Measurements from ENCODE around the gene MAZ. TPM values are rescaled to one million over a fixed set of nuclear protein-coding genes. Genes with fewer than 3 reads are reported as not detected.

Gene MAZ
- total and polyA plus RNA-seq, 2 donors (not counting 3 experiments of a cell fraction or from before 2014, with no cell fraction given), result 165 to 311 TPM

Small RNA genes lying within 50 kb of the gene (small RNA-seq; reads per million reads assigned to genes)
- gene AC009133.6 (ENCODE audit: insufficient read depth, insufficient read length, low read depth, low replicate concordance) (not detected), gene AC120114.4 (ENCODE audit: insufficient read depth, insufficient read length, low read depth, low replicate concordance) (not detected)

Other genes starting within 250 kb of the MAZ start
- gene SPN, start 143.3 kb upstream of the MAZ start, total RNA-seq, result not detected in 2 replicates
- not detected in 2 replicates for gene SPN, start 143.3 kb upstream of the MAZ start, polyA plus RNA-seq
- 0.28 and 0.44 TPM in 2 replicates for gene QPRT, start 127.3 kb upstream of the MAZ start, total RNA-seq
- gene QPRT, start 127.3 kb upstream of the MAZ start, polyA plus RNA-seq, result 0.40 and 0.41 TPM in 2 replicates
- gene C16orf54, start 60.5 kb upstream of the MAZ start, total RNA-seq, result not detected in 2 replicates
- not detected in 2 replicates for gene C16orf54, start 60.5 kb upstream of the MAZ start, polyA plus RNA-seq
- gene ZG16, start 28.3 kb upstream of the MAZ start, total RNA-seq, result not detected in 2 replicates
- gene ZG16, start 28.3 kb upstream of the MAZ start, polyA plus RNA-seq, result not detected in 2 replicates
- 82.3 and 90.0 TPM in 2 replicates for gene KIF22, start 15.8 kb upstream of the MAZ start, total RNA-seq
- gene KIF22, start 15.8 kb upstream of the MAZ start, polyA plus RNA-seq, result 67.3 and 67.9 TPM in 2 replicates
- gene PRRT2, start 5.7 kb downstream of the MAZ start, total RNA-seq, result 2.3 and 3.3 TPM in 2 replicates
- gene PRRT2, start 5.7 kb downstream of the MAZ start, polyA plus RNA-seq, result 3.3 and 3.4 TPM in 2 replicates
- gene PAGR1, start 9.6 kb downstream of the MAZ start, total RNA-seq, result 24.2 and 26.3 TPM in 2 replicates
- gene PAGR1, start 9.6 kb downstream of the MAZ start, polyA plus RNA-seq, result 13.0 and 15.9 TPM in 2 replicates
- gene MVP, start 13.9 kb downstream of the MAZ start, total RNA-seq, result 116 and 118 TPM in 2 replicates
- gene MVP, start 13.9 kb downstream of the MAZ start, polyA plus RNA-seq, result 47.0 and 49.8 TPM in 2 replicates
- gene CDIPT, start 56.7 kb downstream of the MAZ start, total RNA-seq, result 67.3 and 68.7 TPM in 2 replicates
- 161 and 179 TPM in 2 replicates for gene CDIPT, start 56.7 kb downstream of the MAZ start, polyA plus RNA-seq
- gene SEZ6L2, start 93.0 kb downstream of the MAZ start, total RNA-seq, result 2.4 and 2.5 TPM in 2 replicates
- 4.5 and 5.6 TPM in 2 replicates for gene SEZ6L2, start 93.0 kb downstream of the MAZ start, polyA plus RNA-seq
- gene ASPHD1, start 94.0 kb downstream of the MAZ start, total RNA-seq, result 0.88 and 1.2 TPM in 2 replicates
- 0.90 and 1.1 TPM in 2 replicates for gene ASPHD1, start 94.0 kb downstream of the MAZ start, polyA plus RNA-seq
- 21.0 and 24.2 TPM in 2 replicates for gene KCTD13, start 119.7 kb downstream of the MAZ start, total RNA-seq
- 22.6 and 25.0 TPM in 2 replicates for gene KCTD13, start 119.7 kb downstream of the MAZ start, polyA plus RNA-seq
- gene TMEM219, start 155.6 kb downstream of the MAZ start, total RNA-seq, result 99.4 and 110 TPM in 2 replicates
- gene TMEM219, start 155.6 kb downstream of the MAZ start, polyA plus RNA-seq, result 182 and 201 TPM in 2 replicates
- gene TAOK2, start 167.3 kb downstream of the MAZ start, total RNA-seq, result 112 and 114 TPM in 2 replicates
- gene TAOK2, start 167.3 kb downstream of the MAZ start, polyA plus RNA-seq, result 52.8 and 57.5 TPM in 2 replicates
- gene HIRIP3, start 189.1 kb downstream of the MAZ start, total RNA-seq, result 8.6 and 8.7 TPM in 2 replicates
- 6.7 and 7.2 TPM in 2 replicates for gene HIRIP3, start 189.1 kb downstream of the MAZ start, polyA plus RNA-seq
- 76.4 and 84.1 TPM in 2 replicates for gene INO80E, start 189.7 kb downstream of the MAZ start, total RNA-seq
- 41.7 and 42.7 TPM in 2 replicates for gene INO80E, start 189.7 kb downstream of the MAZ start, polyA plus RNA-seq
- 0.58 and 0.60 TPM in 2 replicates for gene DOC2A, start 204.5 kb downstream of the MAZ start, total RNA-seq
- 0.63 and 1.1 TPM in 2 replicates for gene DOC2A, start 204.5 kb downstream of the MAZ start, polyA plus RNA-seq
- gene C16orf92, start 216.7 kb downstream of the MAZ start, total RNA-seq, result not detected in 2 replicates
- gene C16orf92, start 216.7 kb downstream of the MAZ start, polyA plus RNA-seq, result not detected in 2 replicates
- gene TLCD3B, start 224.7 kb downstream of the MAZ start, total RNA-seq, result 0.86 and 0.99 TPM in 2 replicates
- gene TLCD3B, start 224.7 kb downstream of the MAZ start, polyA plus RNA-seq, result 0.37 and 0.59 TPM in 2 replicates

All from endothelial cell of umbilical vein (primary cell).